Measurements from ENCODE around the gene MLIP.
"Not testable (repeated sequence)": the region's sequence is repeated elsewhere in the genome, so short reads cannot be mapped to it uniquely, and the experiment has no call there.

Gene MLIP

DNA sequence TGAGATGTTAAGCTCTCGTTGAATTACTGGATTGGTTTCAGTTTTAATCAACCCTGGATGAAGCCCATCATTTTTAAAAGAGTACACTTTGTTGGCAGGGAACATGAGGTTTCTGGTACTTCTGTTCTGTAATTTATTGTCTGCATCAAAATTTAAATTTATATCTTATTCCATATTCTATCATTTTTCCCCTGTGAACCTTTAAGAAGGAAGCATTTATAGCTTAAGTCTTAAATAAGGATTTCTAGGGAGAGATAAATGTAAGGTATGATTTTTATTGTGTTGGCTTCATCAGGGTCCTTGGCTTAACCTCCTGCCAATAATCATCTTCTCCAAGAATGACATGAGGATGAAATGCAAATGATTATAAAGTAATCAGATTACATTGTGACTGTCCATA, 40.6 kb downstream of the MLIP start:
- no peak for DNase-seq

DNA sequence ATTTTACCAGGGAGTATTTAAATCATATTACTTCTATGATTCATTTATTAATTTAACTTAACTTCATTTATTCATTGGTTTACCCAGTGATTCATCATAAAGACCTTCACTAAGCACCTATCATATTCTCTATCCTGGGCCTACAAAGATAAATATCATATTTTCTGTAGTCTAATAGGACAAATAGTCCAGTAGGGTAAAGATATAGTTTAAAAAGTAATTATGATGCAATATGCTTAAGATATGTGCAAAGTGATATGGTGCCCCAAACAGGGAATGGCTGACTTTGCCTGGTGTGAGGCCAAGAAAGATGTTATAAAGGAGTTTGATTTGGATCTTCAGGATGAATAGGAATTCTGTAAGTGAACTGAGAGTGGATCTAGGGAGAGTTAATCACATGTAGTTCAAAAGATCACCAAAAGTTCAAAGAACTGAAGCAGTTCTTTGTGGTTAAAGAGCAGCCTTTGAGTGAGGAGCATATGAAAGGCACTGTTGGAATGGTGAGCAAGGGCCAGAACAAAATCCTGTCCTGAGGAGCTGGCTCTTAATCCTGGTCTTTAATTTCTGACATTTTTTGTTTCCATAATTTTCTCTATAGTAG, 45.5 kb downstream of the MLIP start:
- DNase-seq: no peak

DNA sequence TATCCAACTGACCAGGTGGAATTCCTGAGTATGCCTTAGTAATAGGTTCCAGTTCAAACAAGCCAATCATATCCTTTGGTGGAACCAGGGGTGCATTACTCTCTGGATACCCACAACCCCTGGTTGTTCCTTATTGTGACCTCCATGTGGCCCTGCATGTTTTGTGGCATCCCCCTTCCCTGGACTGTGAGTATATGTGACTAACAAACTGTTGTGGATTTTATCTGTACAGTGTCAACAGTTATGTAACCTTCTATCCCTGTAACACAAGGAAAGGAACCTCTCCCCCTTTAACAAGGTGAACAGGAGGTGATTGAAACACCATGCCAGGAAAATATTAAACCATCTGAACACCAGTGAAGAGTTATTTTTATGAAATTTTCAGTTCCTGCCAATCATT, 46.2 kb downstream of the MLIP start:
- DNase-seq: no peak

DNA sequence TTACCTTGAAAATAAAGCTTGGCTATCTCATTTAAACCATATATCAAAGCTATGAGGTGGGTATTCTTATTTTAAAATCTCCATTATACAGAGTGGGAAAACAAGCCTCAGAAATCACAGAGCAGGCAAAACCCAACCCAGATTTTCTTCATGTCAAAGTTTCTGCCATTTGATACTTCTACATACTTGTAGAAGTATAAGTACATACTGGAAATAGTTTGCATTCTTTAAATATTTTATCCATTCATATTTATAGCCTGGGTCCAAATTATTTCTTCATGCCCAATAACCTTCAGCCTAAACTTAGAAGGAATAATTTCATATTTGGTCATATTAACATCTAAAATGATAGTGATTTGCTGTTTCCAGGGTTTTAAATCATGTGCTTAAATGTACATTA, 61.8 kb downstream of the MLIP start:
- no peak for DNase-seq

DNA sequence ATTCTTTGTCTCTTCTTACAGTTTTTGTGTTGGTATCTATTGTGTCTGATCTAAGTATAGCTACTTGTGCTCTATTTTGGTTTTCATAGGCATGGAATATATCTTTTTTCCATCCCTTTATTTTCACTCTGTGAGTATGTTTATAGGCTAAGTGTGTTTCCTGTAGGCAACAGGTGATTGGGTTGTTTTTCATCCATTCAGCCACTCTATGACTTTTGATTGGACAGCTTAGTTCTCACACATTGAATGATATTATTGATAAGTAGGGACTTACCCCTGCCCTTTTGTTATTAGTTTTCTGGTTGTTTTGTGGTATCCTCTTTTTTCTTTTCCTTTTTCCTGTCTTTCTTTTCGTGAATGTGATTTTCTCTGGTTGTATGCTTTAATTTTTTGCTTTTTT, 67.9 kb downstream of the MLIP start:
- DNase-seq: no peak

DNA sequence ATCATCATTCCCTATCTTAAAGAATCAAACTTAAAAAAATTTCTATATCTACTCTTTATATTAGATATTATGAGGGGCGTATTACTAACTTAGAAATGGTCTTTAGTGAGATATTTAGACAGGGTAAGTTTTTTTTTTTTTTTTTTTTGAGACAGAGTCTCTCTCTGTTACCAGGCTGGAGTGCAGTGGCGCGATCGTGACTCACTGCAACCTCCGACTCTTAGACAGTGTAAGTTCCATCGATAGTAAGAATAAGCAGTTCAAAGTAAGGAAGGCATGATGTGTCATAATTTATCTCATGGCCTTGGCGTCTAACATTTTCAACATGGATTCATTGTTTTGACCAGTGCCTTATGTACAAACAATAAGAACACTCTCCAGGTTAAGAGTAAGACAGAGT, 72.4 kb downstream of the MLIP start:
- no peak for DNase-seq

DNA sequence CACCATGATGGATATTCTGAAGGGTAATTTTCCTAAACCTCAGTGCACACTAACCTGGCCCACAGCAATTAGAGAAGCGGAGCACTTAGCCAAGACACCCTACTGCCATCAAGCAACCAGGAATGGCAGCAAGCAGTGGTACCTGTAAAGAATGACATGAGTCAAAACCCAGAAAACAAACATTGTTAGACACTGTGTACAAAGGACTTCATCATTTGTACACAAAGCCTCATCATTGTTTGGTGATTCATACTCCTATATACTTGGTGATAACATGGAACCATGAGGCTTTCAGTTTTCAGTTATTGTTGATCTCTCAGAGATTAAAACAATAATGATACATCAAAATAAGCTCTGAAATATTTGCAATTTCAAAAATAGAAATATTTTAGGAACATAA, 74.6 kb downstream of the MLIP start:
- DNase-seq: no peak

DNA sequence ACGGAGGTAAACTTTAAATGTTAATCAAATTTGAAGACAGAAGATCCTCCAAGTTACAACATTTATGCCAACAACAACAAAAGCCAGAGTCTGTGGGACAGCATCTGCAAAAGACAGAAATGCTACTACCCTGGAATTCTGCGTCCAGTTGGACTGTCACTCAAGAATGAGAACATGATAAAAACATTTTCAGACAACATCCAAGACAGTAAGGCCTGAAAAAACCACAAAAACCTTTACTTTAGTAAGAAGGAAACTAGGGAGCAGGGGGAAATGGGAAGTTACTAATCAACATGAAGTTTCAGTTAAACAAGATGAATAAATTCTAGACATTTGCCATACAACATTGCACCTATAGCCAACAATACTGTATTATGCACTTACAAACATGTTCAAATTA, 77.6 kb downstream of the MLIP start:
- DNase-seq: no peak

DNA sequence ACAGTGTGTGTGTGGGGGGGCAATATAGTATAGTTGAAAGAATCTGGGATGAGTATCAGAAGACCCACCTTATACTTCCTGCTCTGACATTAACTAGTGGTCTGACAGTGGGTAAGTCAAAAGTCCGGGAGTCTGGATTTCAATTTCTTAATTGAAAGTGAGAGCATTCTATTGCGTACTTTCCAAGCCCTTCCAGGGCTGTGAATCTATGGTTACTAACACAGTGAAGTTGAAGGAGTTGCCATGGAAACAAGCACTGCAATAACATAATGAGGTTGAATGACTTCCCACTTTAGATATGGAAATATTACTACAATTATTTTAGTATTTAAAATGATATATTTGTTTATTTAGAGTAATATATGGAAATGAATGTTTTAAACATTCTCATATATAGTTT, 80.2 kb downstream of the MLIP start:
- DNase-seq: no peak

DNA sequence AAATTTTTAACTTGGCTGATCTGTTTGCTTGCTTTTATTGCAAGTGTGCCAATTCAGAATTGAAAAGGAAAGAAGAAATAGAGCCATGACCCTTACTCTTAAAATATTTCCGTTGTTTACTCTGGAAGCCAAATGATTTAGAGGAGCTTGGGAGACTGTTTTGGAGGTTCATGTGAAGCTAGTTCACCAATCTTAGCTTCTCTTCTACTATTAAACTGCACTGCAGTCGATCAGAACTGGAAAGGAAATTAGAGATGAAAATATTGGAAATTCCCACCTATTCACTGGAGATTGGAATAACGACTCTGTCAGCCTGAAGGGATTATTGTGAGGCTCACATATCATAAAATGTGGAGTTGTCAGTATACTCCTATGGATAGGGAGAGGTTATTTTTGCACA, 81.8 kb downstream of the MLIP start:
- DNase-seq: no peak

DNA sequence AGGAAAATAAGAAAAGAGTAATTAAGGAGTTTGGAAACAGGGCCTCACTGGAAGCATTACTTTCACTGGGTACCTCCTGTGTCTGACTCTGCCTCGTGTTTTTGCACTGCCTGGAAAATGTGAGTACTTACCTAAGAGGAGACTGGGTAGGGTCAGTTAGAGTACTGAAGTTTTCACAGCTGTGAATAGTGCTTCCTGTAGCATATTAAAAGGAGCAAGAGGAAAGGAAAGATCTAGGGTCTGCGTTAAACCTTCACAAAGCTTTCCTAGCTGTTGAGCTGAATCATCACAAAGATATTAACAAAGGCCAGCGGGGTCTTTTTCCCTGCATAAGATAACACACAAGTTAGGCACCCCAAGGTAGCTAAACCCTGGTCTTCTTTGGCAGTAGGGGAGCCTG, 82.3 kb downstream of the MLIP start:
- no peak for DNase-seq

DNA sequence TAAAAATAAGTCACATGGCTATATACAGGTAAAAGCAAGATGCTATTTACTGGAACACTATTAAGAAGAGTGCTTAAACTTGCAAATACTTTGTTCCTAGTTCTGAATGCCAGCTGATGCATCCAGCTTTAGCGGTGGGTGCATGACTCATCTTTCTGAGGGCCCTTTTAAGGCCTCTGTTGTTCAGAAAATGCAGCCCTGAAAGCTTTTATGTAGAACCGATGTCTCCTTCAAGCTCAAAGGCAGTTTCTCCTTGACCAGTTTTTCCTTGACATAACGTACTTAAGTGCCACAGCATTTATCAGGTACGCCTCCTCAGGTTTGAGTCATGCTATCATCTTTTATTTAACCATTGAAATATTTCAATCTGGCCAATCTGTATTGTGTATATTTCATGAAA, 82.8 kb downstream of the MLIP start:
- no peak for DNase-seq

DNA sequence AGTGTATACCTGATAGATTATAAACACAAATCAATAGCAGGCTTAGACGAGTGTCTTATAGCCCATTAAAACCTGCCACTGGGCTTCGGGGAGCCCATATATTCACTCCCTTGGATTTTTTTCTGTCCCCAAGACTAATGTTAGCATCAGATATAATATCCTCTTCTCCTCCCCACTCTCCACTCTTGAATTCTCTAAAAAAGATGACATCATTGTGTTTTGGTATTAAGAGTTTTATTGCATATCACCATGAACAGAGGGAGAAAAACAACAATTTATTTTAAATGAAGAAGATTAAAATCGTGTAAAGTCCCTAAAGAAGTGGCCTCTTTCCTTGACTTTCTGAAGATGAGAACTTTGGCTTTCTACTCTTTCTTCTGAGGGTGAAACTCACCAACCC, 84.4 kb downstream of the MLIP start:
- DNase-seq: no peak

DNA sequence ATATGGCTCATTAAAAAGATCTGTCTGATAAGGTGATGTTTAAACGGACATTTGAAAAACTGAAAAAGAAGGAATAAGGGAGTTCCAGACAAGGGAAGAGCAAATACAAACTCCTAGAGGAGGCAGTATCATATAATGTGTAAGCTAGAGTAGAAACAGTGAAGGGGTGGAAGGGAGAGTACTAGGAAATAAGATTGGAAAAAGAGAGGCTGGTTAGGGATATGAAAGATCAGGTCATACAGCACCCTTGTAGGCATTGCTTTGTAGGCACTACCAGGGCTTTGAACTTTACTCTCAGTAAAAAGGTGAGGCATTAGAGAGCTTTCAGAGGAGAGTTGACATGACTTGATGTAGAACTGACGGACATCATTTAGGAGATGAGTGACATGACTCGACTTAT, 85.7 kb downstream of the MLIP start:
- no peak for DNase-seq

DNA sequence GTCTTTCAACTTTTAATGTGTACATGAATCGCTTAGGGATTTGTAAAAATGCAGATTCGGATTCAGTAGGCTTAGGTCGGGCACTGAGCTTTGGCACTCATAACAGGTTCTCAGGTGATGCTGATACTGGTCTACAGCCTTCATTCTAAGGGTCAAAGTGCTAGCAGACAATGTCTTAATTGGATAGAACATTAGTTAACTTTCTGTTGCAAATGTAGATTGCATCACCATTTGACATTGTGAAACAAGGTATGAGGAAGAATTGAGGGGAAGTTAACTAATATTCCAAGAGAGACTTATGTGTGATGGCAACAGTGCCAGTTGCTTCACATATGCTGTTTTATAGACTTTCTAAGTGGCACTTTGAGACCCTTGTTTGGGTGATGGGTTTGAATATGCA, 86.9 kb downstream of the MLIP start:
- DNase-seq: no peak

DNA sequence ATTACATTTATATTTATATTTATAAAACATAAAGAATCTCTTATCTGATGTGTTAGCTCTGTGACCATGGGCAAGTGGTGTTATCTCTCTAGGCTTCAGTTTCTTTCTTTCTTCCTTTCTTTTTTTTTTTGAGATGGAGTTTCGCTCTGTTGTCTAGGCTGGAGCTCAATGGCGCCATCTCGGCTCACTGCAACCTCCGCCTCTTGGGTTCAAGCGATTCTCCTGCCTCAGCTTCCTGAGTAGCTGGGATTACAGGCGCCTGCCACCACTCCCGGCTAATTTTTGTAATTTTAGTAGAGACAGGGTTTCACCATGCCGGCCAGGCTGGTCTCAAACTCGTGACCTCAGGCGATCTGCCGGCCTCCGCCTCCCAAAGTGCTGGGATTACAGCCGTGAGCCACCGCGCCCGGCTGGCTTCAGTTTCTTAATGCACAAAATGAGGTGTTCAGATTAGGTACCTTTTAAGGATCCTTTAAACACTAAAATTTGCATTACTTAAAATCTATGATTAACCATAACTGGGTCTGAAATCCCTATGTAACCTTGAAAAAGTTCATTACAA, 92.3 kb downstream of the MLIP start:
- not testable (repeated sequence) for DNase-seq

DNA sequence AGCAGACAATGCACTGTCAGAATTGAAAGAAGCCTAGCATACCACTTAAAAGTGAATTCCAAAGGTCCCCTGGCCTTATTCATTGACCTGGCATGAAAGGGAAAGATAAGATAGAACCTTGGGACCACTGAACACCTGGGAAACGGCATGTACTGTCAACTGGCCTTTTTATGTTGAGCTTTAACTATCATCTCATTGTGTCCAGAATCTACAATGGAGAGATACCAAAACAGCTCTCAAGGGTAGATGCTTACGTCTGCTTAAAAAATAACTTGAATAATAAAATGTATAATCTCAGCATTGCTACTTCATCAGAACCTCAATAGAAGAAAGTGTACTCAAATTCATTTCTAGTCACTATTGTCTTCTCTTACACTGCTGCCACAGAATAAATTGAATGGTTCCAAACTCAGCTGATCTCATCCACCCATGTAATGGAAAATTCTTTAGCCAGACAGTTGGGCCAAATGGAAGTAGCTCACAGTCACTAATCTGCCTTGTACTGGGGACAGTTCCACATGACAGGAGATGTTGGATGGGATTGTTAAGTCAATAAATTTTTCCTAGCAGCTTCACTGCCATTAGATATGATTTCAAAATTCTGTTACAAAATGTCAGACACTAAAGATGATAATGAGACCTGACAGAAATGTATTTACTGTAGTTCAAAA, 93.8 kb downstream of the MLIP start:
- DNase-seq: no peak

DNA sequence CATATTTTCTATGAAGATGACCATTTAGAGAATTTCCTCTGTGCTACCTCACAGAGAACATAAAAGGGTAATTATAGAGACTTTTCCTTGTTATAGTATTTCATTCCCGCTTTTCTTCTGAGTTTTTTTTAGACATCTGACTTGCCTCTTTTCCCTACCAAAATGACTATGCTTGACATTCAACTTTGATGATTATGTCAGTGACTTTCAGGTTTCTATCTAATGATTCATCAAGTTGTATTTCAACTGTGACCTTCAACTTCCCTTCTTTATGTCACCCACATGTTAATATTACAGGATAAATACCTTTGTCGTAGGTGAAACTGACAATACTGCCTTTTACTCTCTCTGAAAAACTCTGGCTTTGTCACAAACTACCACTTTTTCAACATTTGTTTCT, 95.3 kb downstream of the MLIP start:
- DNase-seq: no peak

DNA sequence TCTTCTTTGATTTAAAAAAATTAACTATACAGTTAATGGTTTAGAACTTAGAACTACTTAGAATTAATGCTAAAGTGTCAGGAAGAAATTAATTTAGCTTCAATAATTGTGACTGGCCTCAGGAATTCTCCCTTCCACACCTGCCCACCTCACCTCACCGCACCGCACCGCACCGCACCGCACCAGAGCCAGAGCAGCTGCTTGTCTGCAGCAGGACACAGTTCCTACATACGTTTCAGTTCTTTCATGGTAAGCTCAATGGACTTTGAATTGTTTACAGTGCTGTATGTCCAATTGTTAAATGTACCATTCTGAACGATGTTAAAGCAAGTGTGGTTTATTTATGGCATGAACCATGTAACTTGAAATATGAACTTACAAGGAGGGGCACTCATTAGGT, 98.7 kb downstream of the MLIP start:
- DNase-seq: not testable (repeated sequence)

DNA sequence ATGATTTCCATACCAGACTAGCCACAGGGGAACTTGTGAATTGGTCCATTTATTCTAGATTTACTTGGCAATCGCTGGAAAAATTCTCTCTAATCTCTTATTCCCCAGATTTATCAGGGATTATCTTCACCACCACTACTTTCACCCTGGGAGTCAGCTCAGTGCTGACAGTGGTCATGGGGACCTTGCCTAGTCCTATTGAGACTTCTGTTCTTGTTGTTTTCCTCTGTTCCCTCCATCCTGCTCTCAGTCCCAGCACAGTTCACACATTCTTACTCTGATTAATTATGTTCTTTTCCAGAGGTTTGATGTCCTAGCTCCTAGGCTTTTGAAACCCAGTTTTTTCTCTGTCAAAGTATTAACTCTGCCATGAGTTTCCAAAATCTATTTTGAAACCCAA, 103.0 kb downstream of the MLIP start:
- no peak for DNase-seq

DNA sequence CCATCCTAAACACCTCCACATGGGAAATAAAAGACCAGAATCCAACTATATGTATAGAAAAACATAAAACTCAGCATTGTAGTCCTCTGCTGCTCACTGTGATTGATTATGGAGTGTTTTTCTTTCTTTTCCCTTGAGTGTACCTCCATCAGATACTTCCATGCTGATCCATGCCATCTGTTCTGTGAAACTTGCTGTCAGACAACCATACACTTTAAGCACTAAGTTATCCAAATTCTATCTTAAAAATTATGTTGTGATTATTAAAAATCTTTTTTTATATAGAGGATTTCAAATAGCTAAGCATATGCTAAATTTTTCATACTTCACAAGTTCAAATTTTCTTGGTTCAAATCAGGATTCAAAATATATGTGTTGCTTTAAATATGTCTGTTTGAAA, 105.1 kb downstream of the MLIP start:
- DNase-seq: no peak

DNA sequence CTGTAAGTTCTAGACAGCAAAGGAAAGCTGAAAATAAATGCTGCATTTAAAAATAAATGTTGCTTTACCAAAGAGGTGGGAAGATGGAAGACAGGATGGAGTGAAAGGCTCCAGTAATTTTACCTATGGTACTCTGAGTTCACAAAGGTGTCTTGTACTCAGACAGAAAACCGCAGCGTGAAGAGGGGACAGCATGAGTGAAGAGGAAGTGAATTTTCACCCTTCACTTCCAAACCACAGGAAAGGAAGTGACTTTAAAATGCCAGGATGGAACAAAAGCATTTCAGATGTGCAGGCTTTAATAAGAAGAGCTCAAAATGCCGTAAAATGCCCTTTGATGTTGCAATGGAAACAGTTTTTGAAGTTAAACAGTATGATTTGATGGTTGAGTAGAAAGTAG, 105.8 kb downstream of the MLIP start:
- no peak for DNase-seq

DNA sequence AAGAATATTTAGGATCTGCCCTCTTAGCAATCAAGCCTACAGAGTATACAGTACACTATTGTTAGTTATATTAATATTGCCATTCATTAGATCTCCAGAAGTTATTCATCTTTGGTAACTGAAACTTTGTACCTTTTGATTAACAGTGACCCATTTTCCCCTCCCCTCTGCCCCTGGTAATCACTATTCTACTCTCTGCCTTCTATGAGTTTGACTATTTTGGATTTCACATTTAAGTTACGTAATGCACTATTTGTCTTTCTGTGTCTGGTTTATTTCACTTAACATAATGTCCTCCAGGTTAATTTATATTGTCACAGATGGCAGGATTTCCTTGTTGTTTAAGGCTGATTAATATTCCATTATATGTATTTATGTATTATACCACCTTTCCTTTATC, 111.0 kb downstream of the MLIP start:
- DNase-seq: no peak

DNA sequence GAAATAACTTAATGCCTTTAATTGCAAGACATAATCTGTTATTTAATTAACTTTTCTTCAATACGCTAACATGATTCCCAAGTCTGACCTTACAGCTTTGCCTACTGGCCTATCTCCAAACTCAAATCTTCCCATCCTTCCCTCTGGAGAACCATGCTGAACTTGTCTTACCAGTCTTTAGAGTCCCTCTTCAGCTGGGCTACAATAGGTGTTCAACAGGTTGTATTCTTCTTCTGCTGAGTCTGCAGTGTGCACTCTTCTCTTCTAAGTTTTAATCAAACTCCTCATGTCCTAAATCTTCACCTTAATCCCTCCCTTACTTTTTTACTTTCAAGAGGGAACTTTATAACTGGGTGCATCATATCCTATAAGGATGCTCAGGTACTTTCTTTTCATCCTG, 121.5 kb downstream of the MLIP start:
- no peak for DNase-seq

DNA sequence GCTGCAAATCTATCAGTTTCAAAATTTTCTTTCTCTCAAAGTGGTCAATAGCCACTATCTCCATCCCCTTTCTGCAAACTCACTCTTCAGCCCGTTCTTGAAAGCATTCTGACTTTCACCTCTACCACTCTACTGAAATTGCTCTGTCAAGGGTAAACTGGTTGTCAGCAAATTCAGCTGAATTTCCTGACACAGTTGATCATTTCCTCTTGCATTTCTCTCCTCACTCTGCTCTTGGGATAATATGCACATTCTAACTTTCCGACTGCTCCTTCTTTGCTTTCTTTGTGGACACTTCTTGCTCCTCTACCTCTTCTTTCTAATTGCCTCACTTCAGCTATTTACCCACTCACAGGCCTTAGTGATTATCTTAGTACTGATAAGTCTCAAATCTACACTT, 123.3 kb downstream of the MLIP start:
- no peak for DNase-seq

All from stimulated activated CD4-positive, alpha-beta T cell treated with anti-CD3 and anti-CD28 coated beads, Interleukin-15, amount 100 ng/mL, for 24 hours (primary cell).